ENCODE results near the gene C2orf81.

The C2orf81 gene

GRCh38 chr2:74371421-74371820 is 50.0 kb downstream of the C2orf81 start:
- in situ Hi-C loops (cut with HindIII; ENCODE audit: low sequenced_read_pairs): no loop called here
- DNase-seq (ENCODE audit: low read depth, low spot score): no peak
- no peak for TF ChIP-seq CTCF (IDR thresholded peaks at IDR 0.05; ENCODE audit: low read depth, low read length)
- H3K4me3 ChIP-seq (ENCODE audit: low read depth, low read length): no peak overlapping the region

- no peak for DNase-seq (ENCODE audit: low read depth, low spot score)
- no peak for TF ChIP-seq CTCF (IDR thresholded peaks at IDR 0.05; ENCODE audit: low read depth, low read length)
- no peak overlapping the region for H3K4me3 ChIP-seq (ENCODE audit: low read depth, low read length)
- in situ Hi-C loops (cut with HindIII; ENCODE audit: low sequenced_read_pairs): no loop called here
Observed at GRCh38 chr2:74369976-74370375, 51.4 kb downstream of the C2orf81 start.

- in situ Hi-C loops (cut with HindIII; ENCODE audit: low sequenced_read_pairs): no loop called here
- no peak for TF ChIP-seq CTCF (IDR thresholded peaks at IDR 0.05; ENCODE audit: low read depth, low read length)
- no peak overlapping the region for H3K4me3 ChIP-seq (ENCODE audit: low read depth, low read length)
- DNase-seq (ENCODE audit: low read depth, low spot score): no peak
Observed at GRCh38 chr2:74368499-74368898, 52.9 kb downstream of the C2orf81 start.

GRCh38 chr2:74367789-74368188 is 53.6 kb downstream of the C2orf81 start:
- H3K4me3 ChIP-seq (ENCODE audit: low read depth, low read length): no peak overlapping the region
- in situ Hi-C loops (cut with HindIII; ENCODE audit: low sequenced_read_pairs): no loop called here
- no peak for DNase-seq (ENCODE audit: low read depth, low spot score)
- no peak for TF ChIP-seq CTCF (IDR thresholded peaks at IDR 0.05; ENCODE audit: low read depth, low read length)

- DNase-seq (ENCODE audit: low read depth, low spot score): no peak
- no peak for TF ChIP-seq CTCF (IDR thresholded peaks at IDR 0.05; ENCODE audit: low read depth, low read length)
- no peak overlapping the region for H3K4me3 ChIP-seq (ENCODE audit: low read depth, low read length)
- in situ Hi-C loops (cut with HindIII; ENCODE audit: low sequenced_read_pairs): no loop called here
Observed at GRCh38 chr2:74366036-74366435, 55.4 kb downstream of the C2orf81 start.

GRCh38 chr2:74364533-74365505 is 56.6 kb downstream of the C2orf81 start:
- no peak overlapping the region for H3K4me3 ChIP-seq (ENCODE audit: low read depth, low read length)
- in situ Hi-C loops (cut with HindIII; ENCODE audit: low sequenced_read_pairs): no loop called here
- DNase-seq (ENCODE audit: low read depth, low spot score): no peak
- TF ChIP-seq CTCF (IDR thresholded peaks at IDR 0.05; ENCODE audit: low read depth, low read length): no peak
